Measurements from ENCODE around the gene FGF10. TPM values are rescaled to one million over a fixed set of nuclear protein-coding genes. Genes with fewer than 3 reads are reported as not detected.

The FGF10 gene
- total RNA-seq = 34.5 and 60.0 TPM in 2 replicates
- polyA plus RNA-seq = 43.7 and 68.6 TPM in 2 replicates

DNA sequence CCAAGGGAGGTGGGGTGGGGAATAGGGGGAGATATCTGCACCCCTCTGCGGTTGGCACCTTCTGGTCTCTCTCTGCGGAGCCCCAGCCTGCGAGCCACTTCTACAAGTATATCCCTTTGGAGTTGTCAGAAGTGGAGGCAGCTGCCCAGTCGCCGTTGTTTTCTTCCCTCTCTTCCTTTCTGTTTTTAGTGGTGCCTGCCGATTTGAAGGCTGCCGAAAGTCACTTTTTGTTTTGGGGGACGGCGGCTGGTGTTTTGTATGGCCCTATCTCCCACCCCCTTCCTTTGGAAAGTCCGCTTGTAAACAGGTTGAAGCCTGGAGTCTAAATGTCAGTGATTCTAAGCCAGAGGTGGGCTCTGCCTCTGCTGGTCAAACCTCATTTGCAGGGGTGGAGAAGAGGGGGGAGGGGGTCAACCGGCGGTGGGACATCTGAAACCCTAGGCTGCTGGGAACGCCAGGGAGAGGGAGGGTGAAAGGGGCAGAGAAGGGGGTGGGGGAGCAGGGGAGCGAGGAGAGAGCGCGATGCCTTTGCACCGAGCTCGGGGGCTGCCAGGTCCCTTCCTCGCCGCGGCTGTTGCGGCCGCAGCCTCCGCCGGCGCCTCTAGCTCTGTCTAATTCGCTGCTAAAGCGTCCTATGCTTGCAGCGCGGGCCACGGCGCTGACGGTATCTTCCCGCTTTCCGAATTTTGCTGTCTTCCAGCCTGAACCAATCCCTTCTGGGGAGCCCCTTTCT is at the start of gene FGF10:
TSS of gene FGF10 (minus strand) at position 331 of the 733 bp plus-strand sequence. CDS start 738 bp downstream, outside the sequence.
- Histone ChIP-seq H3K4me1 (ENCODE audit: low read depth) (peaks cover 48% of the 10 kb centered on the region), H3K36me3 (no peaks in the 10 kb centered on the region), H3K27me3 (no peaks in the 10 kb centered on the region), H3K27ac (peak within 1 kb of the TSS; percentile 78), H3K4me3 (peak within 1 kb of the TSS; percentile 64), H3K9me3 (ENCODE audit: low read depth) (no peaks in the 10 kb centered on the region)
- no peak for TF ChIP-seq CTCF (IDR thresholded peaks at IDR 0.05; ENCODE audit: low read depth, low read length)
- DNase-seq (ENCODE audit: low read depth in 1 of 2, low spot score in 1 of 2) = peak; percentile 17 to 89

DNA sequence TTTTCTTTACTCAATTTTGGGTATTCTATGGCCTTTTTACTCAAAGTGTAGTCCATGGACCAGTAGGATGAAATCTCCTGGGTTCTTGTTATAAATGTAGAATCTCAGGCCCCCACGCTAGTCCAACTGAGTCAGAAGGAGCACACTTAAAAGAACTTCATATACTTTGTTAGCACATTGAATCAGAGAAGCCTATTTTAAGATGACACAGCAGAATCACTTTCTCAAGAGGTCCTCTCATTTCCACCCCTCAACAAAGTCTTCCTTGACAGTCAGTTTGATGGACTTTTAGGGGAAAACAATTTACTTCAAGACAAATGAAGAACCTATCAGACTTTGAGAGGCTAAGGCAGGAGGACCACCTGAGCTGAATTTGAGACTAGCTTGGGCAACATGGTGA is 37.7 kb upstream of the FGF10 start:
- Histone ChIP-seq H3K4me1 (ENCODE audit: low read depth) (no peaks in the 10 kb centered on the region), H3K36me3 (no peaks in the 10 kb centered on the region), H3K9me3 (ENCODE audit: low read depth) (no peaks in the 10 kb centered on the region), H3K4me3 (no peak overlapping the region), H3K27me3 (no peaks in the 10 kb centered on the region), H3K27ac (no peak overlapping the region)
- TF ChIP-seq CTCF (IDR thresholded peaks at IDR 0.05; ENCODE audit: low read depth, low read length) = no peak
- DNase-seq (ENCODE audit: low read depth in 1 of 2, low spot score in 1 of 2) = no peak

DNA sequence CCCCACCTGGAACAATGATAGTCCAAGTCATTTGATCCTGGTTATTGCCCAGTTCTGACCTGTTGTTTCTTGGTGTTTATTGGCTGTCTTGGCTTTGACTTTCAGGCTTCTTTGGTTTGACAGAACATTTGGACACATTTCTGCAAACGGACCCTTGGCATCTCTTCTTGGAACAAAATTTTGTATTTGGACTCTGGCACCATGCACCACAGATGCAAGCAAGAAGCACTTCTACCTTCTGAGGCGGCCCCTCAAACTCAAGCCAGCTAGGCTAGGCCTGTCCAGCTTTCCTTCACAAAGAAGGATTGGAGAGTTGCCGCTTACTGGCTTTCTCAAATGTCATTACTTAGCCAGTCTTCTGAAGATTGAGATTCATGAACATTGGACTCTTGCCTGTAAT is 23.1 kb upstream of the FGF10 start:
- no peaks in the 10 kb centered on the region for H3K9me3 ChIP-seq (ENCODE audit: low read depth)
- H3K27me3 ChIP-seq = no peaks in the 10 kb centered on the region
- no peak overlapping the region for H3K4me3 ChIP-seq
- H3K27ac ChIP-seq = no peak overlapping the region
- DNase-seq (ENCODE audit: low read depth in 1 of 2, low spot score in 1 of 2) = no peak
- H3K4me1 ChIP-seq (ENCODE audit: low read depth) = no peaks in the 10 kb centered on the region
- TF ChIP-seq CTCF (IDR thresholded peaks at IDR 0.05; ENCODE audit: low read depth, low read length) = no peak
- H3K36me3 ChIP-seq = no peaks in the 10 kb centered on the region

DNA sequence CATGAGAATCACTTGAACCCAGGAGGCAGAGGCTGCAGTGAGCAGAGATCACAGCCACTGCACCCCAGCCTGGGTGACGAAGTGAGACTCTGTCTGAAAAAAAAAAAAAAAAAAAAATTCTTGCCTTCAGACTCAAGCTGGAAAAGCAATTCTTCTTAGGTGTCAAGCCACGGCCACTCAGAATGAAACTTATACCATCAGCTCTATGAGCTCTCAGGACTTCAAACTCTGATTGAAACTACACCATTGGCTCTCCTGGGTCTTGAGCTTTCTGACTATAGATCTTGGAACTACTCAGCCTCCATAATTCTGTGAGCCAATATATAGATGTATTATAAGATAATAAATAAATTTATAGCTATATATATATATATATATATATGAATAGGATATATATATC is 12.9 kb upstream of the FGF10 start:
- no peaks in the 10 kb centered on the region for H3K36me3 ChIP-seq
- H3K9me3 ChIP-seq (ENCODE audit: low read depth) = no peaks in the 10 kb centered on the region
- no peaks in the 10 kb centered on the region for H3K27me3 ChIP-seq
- no peak overlapping the region for H3K27ac ChIP-seq
- no peak for DNase-seq (ENCODE audit: low read depth in 1 of 2, low spot score in 1 of 2)
- peaks cover 8% of the 10 kb centered on the region for H3K4me1 ChIP-seq (ENCODE audit: low read depth)
- TF ChIP-seq CTCF (IDR thresholded peaks at IDR 0.05; ENCODE audit: low read depth, low read length) = no peak
- no peak overlapping the region for H3K4me3 ChIP-seq

DNA sequence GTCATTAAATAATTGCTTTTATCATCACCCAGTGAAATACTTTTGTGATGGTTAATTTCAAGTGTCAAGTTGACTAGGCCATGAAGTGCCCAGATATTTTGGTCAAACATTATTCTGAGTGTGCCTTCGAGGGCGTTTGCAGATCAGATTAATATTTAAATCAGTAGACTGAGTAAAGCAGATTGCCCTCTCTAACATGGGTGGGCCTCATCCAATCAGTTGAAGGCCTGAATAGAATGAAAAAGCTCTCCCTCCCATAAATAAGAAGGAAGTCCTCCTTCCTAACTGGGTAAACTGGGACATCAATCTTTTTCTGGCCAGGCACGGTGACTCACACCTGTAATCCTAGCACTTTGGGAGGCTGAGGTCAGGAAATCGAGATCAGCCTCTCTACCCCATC is 12.4 kb upstream of the FGF10 start:
- H3K4me3 ChIP-seq = no peak overlapping the region
- no peaks in the 10 kb centered on the region for H3K27me3 ChIP-seq
- no peak overlapping the region for H3K27ac ChIP-seq
- TF ChIP-seq CTCF (IDR thresholded peaks at IDR 0.05; ENCODE audit: low read depth, low read length) = no peak
- no peaks in the 10 kb centered on the region for H3K9me3 ChIP-seq (ENCODE audit: low read depth)
- H3K4me1 ChIP-seq (ENCODE audit: low read depth) = peaks cover 13% of the 10 kb centered on the region
- H3K36me3 ChIP-seq = no peaks in the 10 kb centered on the region
- DNase-seq (ENCODE audit: low read depth in 1 of 2, low spot score in 1 of 2) = no peak

All from cardiac muscle cell (in vitro differentiated cells and primary cell).